ENCODE measurements around the gene C1QA. TPM values are rescaled to one million over a fixed set of nuclear protein-coding genes. Genes with fewer than 3 reads are reported as not detected.

Gene C1QA
- total and polyA plus RNA-seq, 8 donors = 2.9 to 127 (median 74.1) TPM

DNA sequence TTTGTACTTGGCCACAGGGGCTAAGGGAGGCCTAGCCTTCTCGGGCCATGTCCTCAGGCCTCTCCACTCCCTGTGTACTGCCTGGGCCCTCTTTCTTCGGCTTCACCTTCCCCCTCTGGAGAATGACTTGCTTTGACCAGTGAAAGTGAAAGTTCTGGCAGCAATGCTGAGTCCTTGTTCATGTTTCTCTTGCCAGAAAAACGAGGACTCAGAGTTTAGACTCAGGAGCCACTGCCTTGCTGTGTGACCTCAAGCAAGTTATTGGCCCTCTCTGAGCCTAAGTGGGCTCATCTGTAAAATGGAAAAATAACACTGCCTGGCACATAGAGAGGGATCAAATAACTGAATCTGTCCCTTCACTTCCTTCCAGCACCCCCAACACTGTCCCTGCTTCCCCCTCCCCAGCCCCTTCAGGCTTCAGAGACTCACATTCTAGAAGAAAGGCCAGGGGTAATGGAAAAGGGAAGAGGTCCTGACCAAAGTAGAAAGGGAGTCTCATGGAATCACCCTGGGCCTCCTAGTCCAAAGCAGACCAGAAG lies 1.5 kb downstream of the C1QA start:
- Histone ChIP-seq H3K4me3 (peak overlapping the region in 3 of 4 donors; percentile 15 to 31 (median 24)), H3K27ac (peak overlapping the region in 1 of 5 donors; percentile 50), H3K27me3 (peaks cover 0 to 64% (median 0%) of the 10 kb centered on the region in 3 donors), H3K9me3 (no peaks in the 10 kb centered on the region), H3K36me3 (no peaks in the 10 kb centered on the region), H3K4me1 (peaks cover 0 to 10% (median 7%) of the 10 kb centered on the region in 4 donors)
- 59 to 67% (median 66%) methylated on average over 3 of the region's 3 CpGs for WGBS, 5 donors
- TF ChIP-seq EP300 (IDR thresholded peaks at IDR 0.05) (no peak), POLR2A (IDR thresholded peaks at IDR 0.05) (no peak), POLR2AphosphoS5 (IDR thresholded peaks at IDR 0.05) (no peak)
- TF ChIP-seq, protein P1, sequence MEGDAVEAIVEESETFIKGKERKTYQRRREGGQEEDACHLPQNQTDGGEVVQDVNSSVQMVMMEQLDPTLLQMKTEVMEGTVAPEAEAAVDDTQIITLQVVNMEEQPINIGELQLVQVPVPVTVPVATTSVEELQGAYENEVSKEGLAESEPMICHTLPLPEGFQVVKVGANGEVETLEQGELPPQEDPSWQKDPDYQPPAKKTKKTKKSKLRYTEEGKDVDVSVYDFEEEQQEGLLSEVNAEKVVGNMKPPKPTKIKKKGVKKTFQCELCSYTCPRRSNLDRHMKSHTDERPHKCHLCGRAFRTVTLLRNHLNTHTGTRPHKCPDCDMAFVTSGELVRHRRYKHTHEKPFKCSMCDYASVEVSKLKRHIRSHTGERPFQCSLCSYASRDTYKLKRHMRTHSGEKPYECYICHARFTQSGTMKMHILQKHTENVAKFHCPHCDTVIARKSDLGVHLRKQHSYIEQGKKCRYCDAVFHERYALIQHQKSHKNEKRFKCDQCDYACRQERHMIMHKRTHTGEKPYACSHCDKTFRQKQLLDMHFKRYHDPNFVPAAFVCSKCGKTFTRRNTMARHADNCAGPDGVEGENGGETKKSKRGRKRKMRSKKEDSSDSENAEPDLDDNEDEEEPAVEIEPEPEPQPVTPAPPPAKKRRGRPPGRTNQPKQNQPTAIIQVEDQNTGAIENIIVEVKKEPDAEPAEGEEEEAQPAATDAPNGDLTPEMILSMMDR (IDR thresholded peaks at IDR 0.05) = no peak
- no peak for DNase-seq
- intact Hi-C loops (cut with DNase I; ENCODE audit: low total_unique reads) = no loop called here

DNA sequence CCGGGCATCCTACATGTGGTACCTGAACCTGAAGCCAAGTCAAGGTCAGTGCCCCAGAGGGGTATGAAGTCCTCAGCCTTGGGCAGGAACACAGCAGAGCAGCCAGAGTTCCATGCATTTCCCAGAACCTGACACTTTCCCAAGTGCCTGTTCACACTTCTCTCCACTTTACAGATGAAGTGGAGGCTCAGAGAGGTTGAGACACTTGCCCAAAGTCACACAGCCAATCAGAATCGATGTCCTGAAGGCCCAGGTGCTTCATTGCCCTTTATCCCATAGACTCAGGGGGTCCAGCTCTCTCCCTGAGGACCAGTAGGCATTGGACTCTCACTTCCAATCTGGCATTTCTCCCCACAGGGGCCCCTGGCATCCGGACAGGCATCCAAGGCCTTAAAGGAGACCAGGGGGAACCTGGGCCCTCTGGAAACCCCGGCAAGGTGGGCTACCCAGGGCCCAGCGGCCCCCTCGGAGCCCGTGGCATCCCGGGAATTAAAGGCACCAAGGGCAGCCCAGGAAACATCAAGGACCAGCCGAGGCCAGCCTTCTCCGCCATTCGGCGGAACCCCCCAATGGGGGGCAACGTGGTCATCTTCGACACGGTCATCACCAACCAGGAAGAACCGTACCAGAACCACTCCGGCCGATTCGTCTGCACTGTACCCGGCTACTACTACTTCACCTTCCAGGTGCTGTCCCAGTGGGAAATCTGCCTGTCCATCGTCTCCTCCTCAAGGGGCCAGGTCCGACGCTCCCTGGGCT lies 2.2 kb downstream of the C1QA start:
- no peak for DNase-seq
- WGBS, 5 donors = 81 to 86% (median 84%) methylated on average over 17 to 23 of the region's 23 CpGs
- TF ChIP-seq, protein P1 (IDR thresholded peaks at IDR 0.05) = no peak
- TF ChIP-seq EP300 (IDR thresholded peaks at IDR 0.05) (no peak), POLR2A (IDR thresholded peaks at IDR 0.05) (no peak), POLR2AphosphoS5 (IDR thresholded peaks at IDR 0.05) (no peak)
- peak overlapping the region in 3 of 4 donors; percentile 15 to 31 (median 22) for H3K4me3 ChIP-seq
- H3K27me3 ChIP-seq = peaks cover 0 to 66% (median 0%) of the 10 kb centered on the region in 3 donors
- H3K36me3 ChIP-seq = no peaks in the 10 kb centered on the region
- H3K27ac ChIP-seq = no peak overlapping the region
- no peaks in the 10 kb centered on the region for H3K9me3 ChIP-seq
- intact Hi-C loops (cut with DNase I; ENCODE audit: low total_unique reads) = no loop called here
- H3K4me1 ChIP-seq = peaks cover 0 to 10% (median 7%) of the 10 kb centered on the region in 4 donors

DNA sequence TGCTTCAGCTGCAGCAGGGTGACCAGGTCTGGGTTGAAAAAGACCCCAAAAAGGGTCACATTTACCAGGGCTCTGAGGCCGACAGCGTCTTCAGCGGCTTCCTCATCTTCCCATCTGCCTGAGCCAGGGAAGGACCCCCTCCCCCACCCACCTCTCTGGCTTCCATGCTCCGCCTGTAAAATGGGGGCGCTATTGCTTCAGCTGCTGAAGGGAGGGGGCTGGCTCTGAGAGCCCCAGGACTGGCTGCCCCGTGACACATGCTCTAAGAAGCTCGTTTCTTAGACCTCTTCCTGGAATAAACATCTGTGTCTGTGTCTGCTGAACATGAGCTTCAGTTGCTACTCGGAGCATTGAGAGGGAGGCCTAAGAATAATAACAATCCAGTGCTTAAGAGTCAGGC lies 2.9 kb downstream of the C1QA start:
- 32 to 47% (median 44%) methylated on average over 8 of the region's 8 CpGs for WGBS, 5 donors
- H3K4me1 ChIP-seq = peaks cover 0 to 10% (median 7%) of the 10 kb centered on the region in 4 donors
- peak in 1 of 2 donors; percentile 48 for DNase-seq
- H3K27ac ChIP-seq = no peak overlapping the region
- no peaks in the 10 kb centered on the region for H3K36me3 ChIP-seq
- H3K9me3 ChIP-seq = no peaks in the 10 kb centered on the region
- intact Hi-C loops (cut with DNase I; ENCODE audit: low total_unique reads) = no loop called here
- TF ChIP-seq POLR2A (IDR thresholded peaks at IDR 0.05) = no peak
- TF ChIP-seq, protein P1 (IDR thresholded peaks at IDR 0.05) = no peak
- TF ChIP-seq POLR2AphosphoS5 (IDR thresholded peaks at IDR 0.05) = no peak
- TF ChIP-seq EP300 (IDR thresholded peaks at IDR 0.05) = no peak
- peak overlapping the region in 2 of 4 donors; percentile 22 to 31 for H3K4me3 ChIP-seq
- H3K27me3 ChIP-seq = peaks cover 0 to 72% (median 0%) of the 10 kb centered on the region in 3 donors

DNA sequence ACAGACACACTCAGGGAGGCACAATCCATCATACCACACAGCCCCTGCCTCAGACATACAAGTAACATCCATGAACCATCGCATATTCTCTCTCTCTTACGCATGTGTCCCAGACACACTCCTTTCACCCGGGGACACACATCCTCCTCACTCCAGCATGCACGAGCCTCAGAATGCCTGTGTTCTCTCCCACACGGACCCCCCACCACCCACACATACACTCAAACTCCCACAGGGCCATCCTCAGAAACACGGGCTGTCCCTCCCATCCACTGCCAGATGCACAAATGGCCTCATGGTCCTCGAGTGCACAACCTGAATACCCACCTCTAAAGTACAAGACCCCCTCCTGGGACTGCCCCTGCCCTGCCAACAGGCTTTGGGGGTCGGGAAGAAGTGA lies 4.8 kb downstream of the C1QA start:
- WGBS, 5 donors = 53 to 70% (median 62%) methylated on average over 8 of the region's 8 CpGs
- intact Hi-C loops (cut with DNase I; ENCODE audit: low total_unique reads) = loop anchor here (2.0 kb wide), 1 partner anchor 220 kb away; no protein-coding TSS in a partner anchor

More for the DNA sequence above, 4.8 kb downstream of the C1QA start:
- Histone ChIP-seq H3K36me3 (no peaks in the 10 kb centered on the region), H3K27ac (no peak overlapping the region), H3K27me3 (peaks cover 0 to 63% (median 0%) of the 10 kb centered on the region in 3 donors), H3K4me1 (peaks cover 0 to 10% (median 7%) of the 10 kb centered on the region in 4 donors), H3K4me3 (no peak overlapping the region), H3K9me3 (no peaks in the 10 kb centered on the region)
- DNase-seq = no peak
- TF ChIP-seq EP300 (IDR thresholded peaks at IDR 0.05) (no peak), POLR2AphosphoS5 (IDR thresholded peaks at IDR 0.05) (no peak), POLR2A (IDR thresholded peaks at IDR 0.05) (no peak)
- TF ChIP-seq, protein P1 (IDR thresholded peaks at IDR 0.05) = no peak
